Kidney (tissue), 14 donors: Measurements from ENCODE around the gene RBM47. TPM values are rescaled to one million over a fixed set of nuclear protein-coding genes. Genes with fewer than 3 reads are reported as not detected.

Experiments used
- DNase-seq, 5 donors: peaks; one replicate each; pipeline ENCODE4 v3.0.0-alpha.2; 2013 to 2020
- FAIRE-seq: peaks from 2 replicates; lab custom pipeline; 2012; peaks lifted over from hg19 to GRCh38; lab: Jason Lieb, UNC
- H3K27ac ChIP-seq, 2 donors: one replicate each; pipeline ENCODE4 v1.7.0; 2013; ENCODE audit warnings: low read depth in 2 of 2, low read length in 2 of 2, inconsistent platforms in 1 of 2
- H3K27me3 ChIP-seq: one replicate; pipeline ENCODE4 v1.7.1; 2013; ENCODE audit warnings: low read length, inconsistent platforms; ENCODE audit not compliant: control insufficient read depth, insufficient read depth
- H3K36me3 ChIP-seq, 3 donors: one replicate each; pipeline versions ENCODE4 v1.7.0 to v1.7.1; 2013; ENCODE audit warnings: low read length in 3 of 3, control low read depth in 1 of 3, inconsistent platforms in 1 of 3; ENCODE audit not compliant: insufficient read depth in 3 of 3, control insufficient read depth in 2 of 3
- H3K4me1 ChIP-seq, 3 donors: one replicate each; pipeline versions ENCODE4 v1.7.0 to v1.7.1; 2013; ENCODE audit warnings: low read length in 3 of 3, inconsistent platforms in 1 of 3, low read depth in 1 of 3; ENCODE audit not compliant: control insufficient read depth in 2 of 3, insufficient read depth in 2 of 3
- H3K4me3 ChIP-seq, 3 donors: one replicate each; pipeline versions ENCODE4 v1.7.0 to v1.8.1; 2013; ENCODE audit warnings: low read length in 3 of 3, control low read depth in 1 of 3, inconsistent platforms in 1 of 3
- H3K9ac ChIP-seq, 3 donors: one replicate each; pipeline versions ENCODE4 v1.7.0 to v1.7.1; 2013; ENCODE audit warnings: low read length in 3 of 3, control low read depth in 1 of 3, inconsistent platforms in 1 of 3
- H3K9me3 ChIP-seq, 3 donors: one replicate each; pipeline versions ENCODE4 v1.7.0 to v1.7.1; 2013; ENCODE audit warnings: low read length in 3 of 3, control low read depth in 1 of 3, inconsistent platforms in 1 of 3; ENCODE audit not compliant: control insufficient read depth in 2 of 3, insufficient read depth in 1 of 3
- intact Hi-C: fragments of 100-400 bp; cut with DNase I; formaldehyde crosslinking; loops from one replicate; pipeline ENCODE4 v1.11.1; 2022
- polyA plus RNA-seq: library from polyadenylated mRNA; stranded (reverse); fragments of 350-450 nt; fragmentation: Illumina TruSeq; extraction: RNeasy Lipid Tissue Mini Kit (QIAGEN cat#74804); gene quantifications from one replicate; pipeline ENCODE4 v1.2.3, GENCODE V29; 2014; ENCODE audit warnings: low read depth, low replicate concordance; ENCODE audit not compliant: insufficient read depth
- total RNA-seq: library from RNA; stranded (reverse); fragmentation: NEBNext Ultra II Directional; extraction: Animal tissue kit (Norgen Biotek cat#: 25700); gene quantifications from one replicate; pipeline ENCODE4 v1.2.1, GENCODE V29; 2021
- TF ChIP-seq, protein P1 (sequence below): IDR thresholded peaks from 3 replicates; pipeline ENCODE4 v1.5.1; 2012; ENCODE audit warnings: mild to moderate bottlenecking, moderate library complexity, borderline replicate concordance; ENCODE audit not compliant: insufficient read depth; ENCODE audit errors: extremely low read depth
- donor health status: control.
- donor health status: control.
- donor health status: control.
- donor health status: control.
- donor health status: control.
- donor health status: DM: yes; HTN: yes; CAD: no.
- donor health status: Normal renal cell carcinoma (clear cell type).

RBM47 gene
- total and polyA plus RNA-seq, 2 donors from 2014 or later: 61.5 to 124 TPM

DNA sequence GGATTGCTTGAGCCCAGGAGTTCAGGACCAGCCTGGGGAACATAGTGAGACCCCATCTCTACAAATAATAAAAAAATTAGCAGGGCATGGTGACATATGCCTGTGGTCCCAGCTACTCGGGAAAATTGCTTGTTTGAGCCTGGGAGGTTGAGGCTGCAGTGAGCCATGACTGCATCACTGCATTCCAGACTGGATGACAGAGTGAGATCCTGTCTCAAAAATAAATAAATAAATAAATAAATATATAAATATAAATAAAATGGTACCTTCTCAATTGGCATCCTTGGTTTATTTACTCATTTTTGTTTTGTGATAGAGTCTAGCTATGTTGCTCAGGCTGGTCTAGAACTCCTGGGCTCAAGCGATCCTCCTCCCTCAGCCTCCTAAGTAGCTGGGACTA, 150.3 kb downstream of the RBM47 start:
- Histone ChIP-seq H3K9me3 (no peaks in the 10 kb centered on the region), H3K9ac (no peak overlapping the region), H3K27me3 (no peaks in the 10 kb centered on the region), H3K4me1 (peaks cover 0 to 27% (median 9%) of the 10 kb centered on the region in 3 donors), H3K36me3 (no peaks in the 10 kb centered on the region), H3K27ac (no peak overlapping the region), H3K4me3 (no peak overlapping the region)
- TF ChIP-seq, protein P1, sequence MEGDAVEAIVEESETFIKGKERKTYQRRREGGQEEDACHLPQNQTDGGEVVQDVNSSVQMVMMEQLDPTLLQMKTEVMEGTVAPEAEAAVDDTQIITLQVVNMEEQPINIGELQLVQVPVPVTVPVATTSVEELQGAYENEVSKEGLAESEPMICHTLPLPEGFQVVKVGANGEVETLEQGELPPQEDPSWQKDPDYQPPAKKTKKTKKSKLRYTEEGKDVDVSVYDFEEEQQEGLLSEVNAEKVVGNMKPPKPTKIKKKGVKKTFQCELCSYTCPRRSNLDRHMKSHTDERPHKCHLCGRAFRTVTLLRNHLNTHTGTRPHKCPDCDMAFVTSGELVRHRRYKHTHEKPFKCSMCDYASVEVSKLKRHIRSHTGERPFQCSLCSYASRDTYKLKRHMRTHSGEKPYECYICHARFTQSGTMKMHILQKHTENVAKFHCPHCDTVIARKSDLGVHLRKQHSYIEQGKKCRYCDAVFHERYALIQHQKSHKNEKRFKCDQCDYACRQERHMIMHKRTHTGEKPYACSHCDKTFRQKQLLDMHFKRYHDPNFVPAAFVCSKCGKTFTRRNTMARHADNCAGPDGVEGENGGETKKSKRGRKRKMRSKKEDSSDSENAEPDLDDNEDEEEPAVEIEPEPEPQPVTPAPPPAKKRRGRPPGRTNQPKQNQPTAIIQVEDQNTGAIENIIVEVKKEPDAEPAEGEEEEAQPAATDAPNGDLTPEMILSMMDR: no peak
- intact Hi-C loops: no loop called here
- FAIRE-seq (no peak), DNase-seq (no peak)

DNA sequence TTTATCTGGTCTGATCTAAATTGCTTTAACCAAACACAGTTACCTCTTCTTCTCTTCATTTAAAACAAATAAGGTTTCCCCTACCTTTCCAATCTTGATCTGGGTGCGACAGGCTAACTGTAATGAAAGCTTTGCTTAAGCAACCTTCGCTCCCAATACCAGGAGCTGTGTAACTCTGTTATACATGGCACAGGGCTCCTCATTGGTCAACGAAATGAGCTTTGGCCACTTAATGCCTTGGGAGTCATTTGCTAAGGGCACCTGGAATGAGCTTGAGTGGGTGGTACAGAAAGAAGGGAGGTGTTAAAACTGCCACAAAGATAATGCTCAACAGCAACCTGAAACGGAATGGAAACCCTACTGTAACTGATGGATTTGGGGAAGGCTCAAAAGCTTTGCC, 154.1 kb downstream of the RBM47 start:
- TF ChIP-seq, protein P1: no peak
- FAIRE-seq (peak; percentile 50), DNase-seq (peak in 1 of 5 donors; percentile 57)
- no peaks in the 10 kb centered on the region for H3K27me3 ChIP-seq
- peaks cover 0 to 23% (median 7%) of the 10 kb centered on the region in 3 donors for H3K4me1 ChIP-seq
- H3K4me3 ChIP-seq: peak overlapping the region in 1 of 3 donors; percentile 26
- no peaks in the 10 kb centered on the region for H3K9me3 ChIP-seq
- intact Hi-C loops: no loop called here
- no peaks in the 10 kb centered on the region for H3K36me3 ChIP-seq
- H3K9ac ChIP-seq: peak overlapping the region in 1 of 3 donors; percentile 5
- peak overlapping the region; percentile 20 to 53 for H3K27ac ChIP-seq

DNA sequence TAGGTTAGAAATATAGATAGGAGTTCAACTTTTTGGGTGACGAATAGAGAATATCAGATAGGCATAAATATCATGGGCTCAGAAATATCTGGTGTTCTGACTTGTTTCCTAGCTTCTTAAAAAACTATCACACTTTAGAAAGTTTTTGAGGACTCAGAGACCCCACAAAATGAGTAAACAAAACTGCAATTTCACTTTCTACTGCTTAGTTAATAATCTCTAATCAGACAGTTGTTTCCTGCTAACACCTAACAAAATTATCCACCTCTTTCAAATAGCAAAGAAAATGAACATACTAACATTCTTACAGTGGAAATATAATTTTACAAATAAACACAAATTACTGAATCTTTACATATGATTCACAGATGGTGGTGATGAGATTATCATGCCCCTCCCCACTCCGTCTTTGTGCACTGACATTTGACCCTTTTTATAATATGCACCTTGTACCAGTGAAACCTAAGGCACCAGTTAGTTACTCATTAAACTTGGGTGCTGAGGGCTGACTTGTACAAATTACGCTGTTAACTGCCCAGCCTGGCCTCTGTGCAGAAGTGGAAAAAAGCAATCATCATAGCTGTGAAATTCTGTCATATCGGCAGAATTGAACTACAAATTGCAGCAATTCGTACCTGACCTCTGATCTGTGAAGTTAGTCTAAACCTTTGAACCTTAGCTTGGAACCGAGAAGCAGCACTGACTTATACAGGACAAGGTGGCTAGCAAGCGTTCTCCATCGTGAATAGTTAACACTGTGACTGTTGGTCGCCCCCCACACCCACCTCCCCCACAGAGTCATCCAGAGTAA, 155.9 kb downstream of the RBM47 start:
- H3K4me3 ChIP-seq: peak overlapping the region in 2 of 3 donors; percentile 37 to 43
- peaks cover 0 to 23% (median 7%) of the 10 kb centered on the region in 3 donors for H3K4me1 ChIP-seq
- DNase-seq: peak in 4 of 5 donors; percentile 58 to 87 (median 73)
- peak overlapping the region; percentile 68 to 78 for H3K27ac ChIP-seq
- H3K9me3 ChIP-seq: no peaks in the 10 kb centered on the region
- FAIRE-seq: peak; percentile 93
- no peaks in the 10 kb centered on the region for H3K27me3 ChIP-seq
- intact Hi-C loops: no loop called here
- H3K36me3 ChIP-seq: no peaks in the 10 kb centered on the region
- TF ChIP-seq, protein P1: no peak
- H3K9ac ChIP-seq: peak overlapping the region in 1 of 3 donors; percentile 36
